Spleen (tissue), 11 donors: ENCODE results near the gene SCFD2. TPM values are rescaled to one million over a fixed set of nuclear protein-coding genes. Genes with fewer than 3 reads are reported as not detected.

ENCODE experiments used
- DNase-seq: peaks from one replicate; pipeline ENCODE4 v3.0.0-alpha.2; 2020
- H3K27ac ChIP-seq, 8 donors: fragments of 200-600 bp; sonication (generic) in 7 of 8; 1 replicate in 4 of 8; 2 replicates in 4 of 8; pipeline versions ENCODE4 v1.5.0 to v1.8.0; 2016 to 2021; ENCODE audit warnings: inconsistent platforms in 4 of 8, mild to moderate bottlenecking in 4 of 8, moderate library complexity in 1 of 8
- H3K27me3 ChIP-seq, 7 donors: fragments of 200-600 bp; sonication (generic) in 6 of 7; replicated peaks in 1 of 7; 1 replicate in 4 of 7; 2 replicates in 3 of 7; pipeline versions ENCODE4 v1.5.0 to v1.8.0; 2016 to 2021; ENCODE audit warnings: inconsistent platforms in 3 of 7, mild to moderate bottlenecking in 1 of 7
- H3K36me3 ChIP-seq, 6 donors: fragments of 200-600 bp; sonication (generic) in 5 of 6; 1 replicate in 4 of 6; 2 replicates in 2 of 6; pipeline versions ENCODE4 v1.5.0 to v1.8.0; 2016 to 2021; ENCODE audit warnings: inconsistent platforms in 2 of 6
- H3K4me1 ChIP-seq, 6 donors: fragments of 200-600 bp; sonication (generic) in 5 of 6; 1 replicate in 3 of 6; 2 replicates in 3 of 6; pipeline versions ENCODE4 v1.5.0 to v1.8.0; 2016 to 2021; ENCODE audit warnings: inconsistent platforms in 3 of 6
- H3K4me3 ChIP-seq, 8 donors: fragments of 200-600 bp; sonication (generic) in 7 of 8; 1 replicate in 4 of 8; 2 replicates in 4 of 8; pipeline versions ENCODE4 v1.5.0 to v1.8.0; 2016 to 2021; ENCODE audit warnings: inconsistent platforms in 4 of 8, mild to moderate bottlenecking in 4 of 8, moderate library complexity in 2 of 8
- H3K9me3 ChIP-seq, 8 donors: fragments of 200-600 bp; sonication (generic) in 7 of 8; 1 replicate in 4 of 8; 2 replicates in 4 of 8; pipeline versions ENCODE4 v1.5.0 to v1.8.0; 2016 to 2021; ENCODE audit warnings: inconsistent platforms in 4 of 8
- CTCF ChIP-seq, 11 experiments: fragments of 200-600 bp in 7 of 11; fragments of 450-650 bp in 4 of 11; sonication (generic) in 4 of 11; IDR thresholded peaks in 8 of 11; conservative IDR thresholded peaks in 3 of 11; 1 replicate in 7 of 11; 2 replicates in 4 of 11; pipeline versions ENCODE4 v1.4.0 to v1.8.0; 2016 to 2021; ENCODE audit warnings: antibody characterized with exemption in 11 of 11, inconsistent platforms in 4 of 11, mild to moderate bottlenecking in 1 of 11
- POLR2A ChIP-seq, 3 donors: fragments of 450-650 bp; IDR thresholded peaks; one replicate each; pipeline ENCODE4 v1.5.1; 2017; ENCODE audit warnings: antibody characterized with exemption in 3 of 3, mild to moderate bottlenecking in 1 of 3
- POLR2AphosphoS5 ChIP-seq, 3 donors: sonication (generic); formaldehyde crosslinking; IDR thresholded peaks; one replicate each; pipeline ENCODE4 v1.5.1; 2017; ENCODE audit warnings: antibody characterized with exemption in 3 of 3
- WGBS, 5 donors: extraction: QIAGEN DNeasy Blood & Tissue Kit in 3 of 5; methylation state at CpG; one replicate each; pipeline versions ENCODE4 v1.1.5 to v1.1.7; 2013 to 2018; 5-methylcytosine and 5-hydroxymethylcytosine counted together
- intact Hi-C: fragments of 100-400 bp; cut with DNase I; formaldehyde crosslinking; loops from one replicate; pipeline ENCODE4 v1.15.0; 2023; ENCODE audit warnings: low total_unique reads
- polyA plus RNA-seq, 3 donors: library from polyadenylated mRNA; stranded (reverse); fragments of 200-250 nt; gene quantifications; one replicate each; pipeline ENCODE4 v1.2.1, GENCODE V29; 2013
- total RNA-seq, 7 donors: library from RNA; depleted of rRNA in 3 of 7; stranded (reverse); fragments of >200 nt in 3 of 7; fragmentation: NEBNext Ultra II Directional in 4 of 7; extraction: Animal tissue kit (Norgen Biotek cat#: 25700) in 4 of 7; gene quantifications; one replicate each; pipeline versions ENCODE4 v1.1.0 to v1.2.1, GENCODE V29; 2016 to 2021
- donor health status: healthy with polysubstance abuse.
- donor health status: DM: no; HTN: no; CAD: no; lungs with moderate emphysema.
- donor health status: DM: no; HTN: no; CAD: no.
- donor health status: Bipolar disorder and iron deficiency.
- donor health status: healthy.
- donor health status: DM: no; HTN: no; CAD: no.
- donor health status: DM: yes; HTN: yes; CAD: no.

SCFD2 gene
- total and polyA plus RNA-seq, 10 donors, result 3.6 to 42.1 (median 21.1) TPM

GRCh38 chr4:52931243-52931642, 434.6 kb downstream of the SCFD2 start:
- 81 to 87% (median 83%) methylated on average over 4 of the region's 4 CpGs for WGBS, 5 donors
- intact Hi-C loops, result no loop called here

DNA sequence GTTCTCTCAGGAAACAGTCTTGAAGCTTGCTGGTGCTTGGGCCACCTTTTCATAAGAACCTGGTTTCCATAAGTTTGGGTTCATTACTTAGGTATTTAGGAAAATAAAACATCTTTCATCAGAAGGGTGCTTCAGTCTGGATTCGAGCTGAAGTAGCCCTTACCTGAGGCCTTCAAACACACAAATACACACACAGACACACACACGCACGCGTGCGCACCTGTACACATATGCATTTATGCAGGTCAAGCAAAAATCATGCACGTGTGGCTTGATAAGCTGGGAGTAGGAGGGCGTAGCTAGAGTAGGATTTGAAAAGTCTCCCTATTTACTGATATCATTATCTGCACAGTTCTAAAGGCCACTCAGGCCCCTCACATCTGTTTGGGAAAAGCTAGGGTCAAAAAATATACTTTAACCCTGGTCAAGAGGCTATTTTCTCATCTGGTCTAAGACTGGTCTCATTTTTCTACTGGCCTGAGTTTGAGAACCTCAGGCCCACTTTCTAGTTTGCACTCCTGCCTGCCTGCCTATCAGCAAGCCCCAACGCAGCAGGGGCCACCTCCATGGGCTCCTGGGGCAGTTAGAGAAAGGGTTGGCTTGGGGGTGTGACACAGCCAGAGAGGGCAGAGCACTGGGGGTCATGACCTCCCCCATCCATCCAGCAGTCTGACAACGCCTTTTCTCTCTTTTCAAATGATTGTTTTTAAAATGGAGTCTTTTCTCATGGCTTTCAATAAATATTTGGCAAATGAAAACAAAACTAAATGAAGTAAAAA, 439.5 kb downstream of the SCFD2 start:
- intact Hi-C loops, result no loop called here

More at GRCh38 chr4:52931243-52931642, 434.6 kb downstream of the SCFD2 start:
- TF ChIP-seq POLR2AphosphoS5 (IDR thresholded peaks at IDR 0.05) (no peak), POLR2A (IDR thresholded peaks at IDR 0.05) (peak in 1 of 3 donors; percentile 3)
- H3K4me3 ChIP-seq, result no peak overlapping the region
- H3K27ac ChIP-seq, result no peak overlapping the region
- no peaks in the 10 kb centered on the region for H3K4me1 ChIP-seq
- H3K27me3 ChIP-seq, result no peaks in the 10 kb centered on the region
- no peaks in the 10 kb centered on the region for H3K36me3 ChIP-seq
- no peaks in the 10 kb centered on the region for H3K9me3 ChIP-seq
- no peak for DNase-seq

DNA sequence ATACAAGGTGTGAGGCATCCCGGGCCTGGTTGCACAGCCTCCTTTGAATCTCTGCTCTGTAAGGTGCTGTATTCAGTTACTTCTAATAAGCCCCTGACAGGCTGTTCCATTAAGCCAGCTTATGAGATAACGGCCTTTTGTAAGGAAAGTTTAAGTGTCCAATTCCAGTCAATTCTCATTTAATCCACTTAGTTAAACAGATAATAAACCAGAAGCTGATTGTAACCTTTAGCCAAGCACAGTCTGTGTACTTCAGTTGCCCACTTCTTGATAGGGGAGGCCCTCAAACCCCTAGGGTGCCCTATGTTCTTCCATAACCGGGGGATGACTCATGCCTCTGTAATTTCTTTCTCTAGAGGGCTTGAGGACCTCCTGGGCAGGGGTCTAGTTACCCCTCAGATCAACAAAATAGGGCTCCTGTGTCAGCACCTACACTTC, 440.3 kb downstream of the SCFD2 start:
- no peaks in the 10 kb centered on the region for H3K27me3 ChIP-seq
- no peak overlapping the region for H3K27ac ChIP-seq
- no peak overlapping the region for H3K4me3 ChIP-seq
- DNase-seq, result no peak
- no peaks in the 10 kb centered on the region for H3K36me3 ChIP-seq
- TF ChIP-seq POLR2AphosphoS5 (IDR thresholded peaks at IDR 0.05) (no peak), CTCF (IDR thresholded peaks at IDR 0.05 in 8 of 11, conservative IDR thresholded peaks at IDR 0.05 in 3 of 11) (no peak), POLR2A (IDR thresholded peaks at IDR 0.05) (no peak)
- H3K4me1 ChIP-seq, result no peaks in the 10 kb centered on the region
- no peaks in the 10 kb centered on the region for H3K9me3 ChIP-seq
- WGBS, 5 donors, result 85 to 95% (median 91%) methylated on average over 3 of the region's 3 CpGs
- intact Hi-C loops, result no loop called here

More for the DNA sequence above, 439.5 kb downstream of the SCFD2 start:
- Histone ChIP-seq H3K9me3 (no peaks in the 10 kb centered on the region), H3K27ac (no peak overlapping the region), H3K4me3 (no peak overlapping the region), H3K4me1 (no peaks in the 10 kb centered on the region), H3K27me3 (no peaks in the 10 kb centered on the region), H3K36me3 (no peaks in the 10 kb centered on the region)
- DNase-seq, result no peak
- WGBS, 5 donors, result 90 to 95% (median 92%) methylated on average over 9 of the region's 9 CpGs
- TF ChIP-seq POLR2AphosphoS5 (IDR thresholded peaks at IDR 0.05), result no peak
- TF ChIP-seq POLR2A (IDR thresholded peaks at IDR 0.05), result no peak
- TF ChIP-seq CTCF (IDR thresholded peaks at IDR 0.05 in 8 of 11, conservative IDR thresholded peaks at IDR 0.05 in 3 of 11), result no peak

DNA sequence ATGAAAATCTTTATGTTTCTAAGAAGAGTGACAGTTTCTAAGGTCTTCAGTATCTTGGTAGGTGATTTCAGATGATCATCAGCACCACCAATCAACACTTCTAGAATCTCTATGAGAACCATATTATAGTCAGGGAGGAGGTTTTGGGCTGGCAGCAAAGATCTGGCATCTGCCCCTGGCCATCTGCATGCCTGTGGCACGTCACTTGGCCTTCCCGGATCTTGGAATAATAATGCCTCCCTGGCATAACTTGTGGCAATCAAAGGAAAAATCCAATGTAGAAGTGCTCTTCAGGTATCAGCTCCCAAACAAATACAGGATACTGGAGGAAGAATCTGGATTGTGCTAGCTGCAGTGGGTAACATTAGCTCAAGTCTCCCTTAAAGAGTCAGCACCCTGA, 446.4 kb downstream of the SCFD2 start:
- DNase-seq, result no peak
- H3K9me3 ChIP-seq, result no peaks in the 10 kb centered on the region

More for the DNA sequence above, 446.4 kb downstream of the SCFD2 start:
- no peaks in the 10 kb centered on the region for H3K27me3 ChIP-seq
- TF ChIP-seq CTCF (IDR thresholded peaks at IDR 0.05 in 8 of 11, conservative IDR thresholded peaks at IDR 0.05 in 3 of 11) (no peak), POLR2AphosphoS5 (IDR thresholded peaks at IDR 0.05) (no peak), POLR2A (IDR thresholded peaks at IDR 0.05) (no peak)
- H3K4me1 ChIP-seq, result no peaks in the 10 kb centered on the region
- no peak overlapping the region for H3K27ac ChIP-seq
- intact Hi-C loops, result no loop called here
- H3K4me3 ChIP-seq, result no peak overlapping the region
- H3K36me3 ChIP-seq, result peaks cover 0 to 11% (median 0%) of the 10 kb centered on the region in 6 donors
- WGBS, 5 donors, result 95 to 100% (median 98%) methylated on average over 2 of the region's 2 CpGs
